GM18520 (cell line): ENCODE measurements around the gene C1QTNF6.
"Not testable (repeated sequence)": the region's sequence is repeated elsewhere in the genome, so short reads cannot be mapped to it uniquely, and the experiment has no call there.

ENCODE experiments used
- ATAC-seq: cut with Tn5 transposase; IDR thresholded peaks from one replicate; pipeline ENCODE4 v1.9.1; 2021; ENCODE audit not compliant: unreplicated experiment

Gene C1QTNF6

DNA sequence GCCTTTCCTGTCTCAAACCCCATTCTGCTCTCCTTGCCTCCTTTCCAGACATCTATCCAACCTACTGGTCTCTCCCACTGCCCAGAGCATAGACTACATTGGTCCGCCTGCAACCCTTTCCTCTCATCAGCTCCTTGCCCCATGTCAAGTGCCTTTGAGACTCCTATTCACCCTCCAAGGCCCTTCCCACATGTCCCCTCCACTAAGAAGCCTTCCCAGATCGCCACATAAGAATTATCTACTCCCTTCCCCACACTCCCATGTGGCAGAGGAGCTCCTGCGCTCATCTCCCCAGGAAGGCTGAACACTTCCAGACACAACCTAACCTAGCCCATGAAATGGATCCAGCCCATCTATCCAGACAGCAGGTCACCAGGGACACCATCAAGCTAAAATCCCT, 10.3 kb downstream of the C1QTNF6 start:
- no peak for ATAC-seq

GRCh38 chr22:37177221-37177620, 10.8 kb downstream of the C1QTNF6 start:
- no peak for ATAC-seq

GRCh38 chr22:37176464-37177061, 11.5 kb downstream of the C1QTNF6 start:
- ATAC-seq: no peak

GRCh38 chr22:37175414-37176281, 12.4 kb downstream of the C1QTNF6 start:
- ATAC-seq: no peak

GRCh38 chr22:37174964-37175363, 13.1 kb downstream of the C1QTNF6 start:
- ATAC-seq: no peak

GRCh38 chr22:37173709-37174108, 14.3 kb downstream of the C1QTNF6 start:
- ATAC-seq: no peak

GRCh38 chr22:37172266-37173245, 15.5 kb downstream of the C1QTNF6 start:
- ATAC-seq: no peak

DNA sequence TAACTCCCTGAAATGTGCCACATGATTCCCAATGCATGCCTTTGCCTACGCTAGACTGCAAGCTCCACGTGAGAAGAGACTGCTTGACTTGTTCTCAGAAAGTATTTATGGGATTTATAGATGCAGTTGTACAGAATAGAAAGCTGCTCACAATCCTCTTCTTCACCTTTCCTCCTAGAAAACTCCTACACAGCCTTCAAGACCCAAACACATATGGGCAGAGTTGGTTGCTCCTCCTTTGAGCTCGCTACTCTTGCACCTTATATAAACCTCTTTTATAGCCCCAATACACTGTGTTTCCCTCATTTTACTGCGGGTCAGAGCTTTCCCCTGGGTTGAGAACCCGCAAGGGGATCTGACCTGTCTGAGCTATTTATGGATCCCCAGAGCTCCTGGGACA, 16.4 kb downstream of the C1QTNF6 start:
- ATAC-seq: no peak

DNA sequence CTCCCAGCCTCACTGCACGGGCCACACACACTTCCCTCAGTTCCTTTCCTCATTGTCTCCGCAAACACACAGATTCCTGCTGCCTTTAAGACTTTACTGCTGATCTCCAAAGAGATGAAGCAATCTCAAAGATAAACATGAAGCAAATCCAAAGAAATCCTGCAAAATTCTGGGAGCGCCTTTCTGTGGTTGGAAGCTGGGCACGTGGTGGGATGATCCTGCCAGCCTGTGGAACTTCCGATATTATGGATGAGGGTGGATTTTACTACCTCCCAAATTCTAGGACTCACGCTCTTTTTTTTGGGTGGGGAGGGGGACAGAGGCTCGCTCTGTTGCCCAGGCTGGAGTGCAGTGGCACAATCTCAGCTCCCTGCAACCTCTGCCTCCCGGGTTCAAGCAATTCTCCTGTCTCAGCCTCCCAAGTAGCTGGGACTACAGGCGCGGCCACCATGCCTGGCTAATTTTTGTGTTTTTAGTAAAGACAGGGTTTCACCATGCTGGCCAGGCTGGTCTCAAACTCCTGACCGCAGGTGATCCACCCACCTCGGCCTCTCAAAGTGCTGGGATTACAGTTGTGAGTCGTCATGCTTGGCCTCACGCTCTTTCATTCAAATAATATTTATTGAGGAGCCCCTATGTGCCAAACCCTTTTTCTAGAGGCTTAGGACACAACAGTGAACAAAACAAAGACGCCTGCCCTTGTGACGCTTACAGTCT, 17.2 kb downstream of the C1QTNF6 start:
- not testable (repeated sequence) for ATAC-seq

DNA sequence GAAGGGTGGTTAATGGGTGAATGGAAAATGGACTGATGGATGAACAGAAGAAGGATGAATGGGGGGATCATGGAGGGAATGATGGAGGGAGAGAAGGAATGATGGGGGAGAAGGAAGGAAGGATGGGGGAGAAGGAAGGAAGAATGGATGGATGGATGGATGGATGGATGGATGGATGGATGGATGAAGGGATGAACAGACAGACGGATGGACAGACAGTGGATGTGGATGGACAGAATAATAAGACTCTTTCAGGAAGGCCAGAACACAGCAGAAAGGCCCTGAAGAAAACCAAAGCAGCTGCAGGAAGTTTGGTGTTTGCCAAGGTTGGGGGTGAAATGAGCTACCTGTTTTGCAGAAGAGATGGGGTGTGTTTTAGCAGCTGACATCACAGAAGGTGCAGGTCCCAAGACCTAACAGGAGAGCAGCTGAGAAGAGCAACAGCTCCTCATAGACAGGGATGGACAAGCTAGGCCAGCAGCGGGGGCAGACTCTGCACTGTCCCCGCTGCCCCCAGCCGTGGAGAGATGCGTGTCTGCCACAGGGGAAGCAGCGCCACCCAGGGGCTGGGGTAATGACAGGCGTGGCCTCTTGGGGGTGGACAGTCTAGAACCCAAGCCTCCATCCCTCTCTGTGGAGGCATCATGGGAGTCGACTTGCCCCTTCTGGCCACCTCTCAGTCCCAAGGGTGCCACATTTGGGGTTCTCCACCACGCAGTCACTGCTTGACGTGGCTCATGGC, 17.9 kb downstream of the C1QTNF6 start:
- no peak for ATAC-seq

- ATAC-seq: no peak
These were observed 18.6 kb downstream of the C1QTNF6 start for GRCh38 chr22:37169406-37169805.

DNA sequence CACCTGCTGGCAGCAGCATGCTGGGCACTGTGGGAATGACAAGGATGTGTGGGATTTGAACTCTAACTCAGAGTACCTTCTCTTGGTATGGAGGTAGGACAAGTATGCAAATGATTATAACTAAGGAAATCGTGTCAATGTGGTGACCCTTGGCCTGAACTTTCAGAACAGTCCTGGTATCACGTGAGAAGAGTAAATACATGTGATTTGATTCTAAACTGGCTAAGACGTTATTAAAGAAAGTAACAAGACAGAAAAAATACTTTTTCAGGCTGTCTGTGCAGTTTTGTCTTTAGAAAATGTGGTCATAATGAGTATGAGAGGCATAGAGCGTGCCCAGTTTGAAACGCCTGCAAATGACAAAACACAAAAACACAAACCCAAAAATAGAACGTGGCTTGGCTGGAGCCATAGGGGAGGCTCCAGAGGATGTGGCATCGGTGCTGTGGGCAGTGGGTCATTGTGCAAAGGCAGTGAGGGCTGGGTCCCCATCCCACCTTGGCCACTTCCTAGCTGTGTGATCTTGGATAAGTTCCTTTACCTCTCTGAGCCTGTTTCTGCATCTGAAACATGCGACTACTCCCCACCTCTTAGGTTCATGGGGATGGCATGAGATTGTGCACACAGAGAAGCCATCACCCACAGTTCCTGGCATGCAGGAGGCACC, 19.9 kb downstream of the C1QTNF6 start:
- ATAC-seq: no peak

GRCh38 chr22:37167176-37167980, 20.7 kb downstream of the C1QTNF6 start:
- ATAC-seq: no peak

DNA sequence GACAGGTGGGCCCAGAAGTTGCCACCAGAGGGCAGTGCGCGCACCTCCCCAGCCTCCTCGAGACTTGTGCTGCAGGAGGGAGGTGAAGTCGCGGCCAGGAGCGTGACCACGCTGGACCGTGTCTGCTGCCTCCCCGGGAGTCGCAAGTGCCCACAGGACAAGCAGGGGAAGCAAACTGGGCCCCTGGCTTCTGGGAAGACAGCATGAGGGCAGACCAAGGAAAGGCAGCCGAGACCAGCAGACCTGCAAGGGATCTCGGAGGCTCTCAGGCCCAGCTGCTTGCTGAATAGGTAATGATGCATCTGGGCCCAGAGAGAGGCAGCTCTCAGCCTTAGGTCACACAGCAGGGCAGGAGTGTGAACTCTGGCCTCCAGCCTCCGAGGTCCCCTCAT, 21.4 kb downstream of the C1QTNF6 start:
- ATAC-seq: no peak

DNA sequence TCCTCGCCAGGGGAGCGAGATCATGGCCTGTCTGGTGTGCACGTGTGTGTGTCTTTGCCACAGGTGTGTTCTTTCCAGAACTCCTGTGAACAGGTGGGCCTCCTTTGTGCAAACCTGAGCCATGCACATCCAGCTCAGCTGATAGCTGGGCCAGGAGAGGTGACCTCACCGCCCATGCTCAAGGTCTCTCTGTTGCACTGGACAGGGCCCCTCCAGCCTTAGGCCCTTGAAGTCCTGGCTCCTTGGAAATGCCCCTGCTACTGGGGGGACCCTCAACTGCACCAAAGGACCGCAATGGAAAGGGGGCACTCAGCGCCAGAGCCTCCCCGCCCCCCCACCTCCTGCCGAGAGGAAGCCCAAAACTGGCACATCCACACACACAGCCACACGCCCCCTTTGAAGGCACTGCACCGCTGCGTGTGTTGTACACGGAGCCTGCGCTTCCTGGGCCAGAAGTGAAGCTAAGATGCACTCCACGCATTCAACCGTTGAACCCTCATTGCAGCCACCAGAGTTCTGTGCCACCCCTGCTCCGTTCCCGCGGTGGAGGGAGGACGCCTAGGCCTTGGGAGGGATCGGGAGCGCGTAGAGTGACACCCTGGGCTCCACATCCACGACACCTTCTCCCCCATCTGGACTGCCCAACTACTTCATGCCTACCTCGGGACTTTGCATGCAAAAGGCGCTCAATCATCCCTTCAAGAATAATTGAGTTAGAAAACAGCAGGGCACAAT, 21.9 kb downstream of the C1QTNF6 start:
- ATAC-seq: no peak

- no peak for ATAC-seq
These were observed 23.0 kb downstream of the C1QTNF6 start for GRCh38 chr22:37165066-37165465.

GRCh38 chr22:37164505-37164887, 23.6 kb downstream of the C1QTNF6 start:
- no peak for ATAC-seq
